Fibroblast of lung (primary cell): Measurements from ENCODE around the gene NOC4L. TPM values are rescaled to one million over a fixed set of nuclear protein-coding genes. Genes with fewer than 3 reads are reported as not detected.

Experiments used
- DNase-seq, 2 donors: peaks; one replicate each; pipeline versions ENCODE4 v3.0.0 to v3.0.0-alpha.2; 2010; ENCODE audit warnings: low read depth in 2 of 2
- H2AFZ ChIP-seq: 2 replicates; pipeline ENCODE4 v1.5.1; 2012; ENCODE audit warnings: low read length, control low read depth, inconsistent platforms
- H3K27ac ChIP-seq: 2 replicates; pipeline ENCODE4 v1.5.1; 2011; ENCODE audit warnings: low read length, control low read depth; ENCODE audit not compliant: insufficient read depth
- H3K27me3 ChIP-seq: 2 replicates; pipeline ENCODE4 v1.5.1; 2011; ENCODE audit warnings: mild to moderate bottlenecking, low read length; ENCODE audit not compliant: control insufficient read depth, insufficient read depth
- H3K36me3 ChIP-seq: 2 replicates; pipeline ENCODE4 v1.5.1; 2011; ENCODE audit warnings: low read length; ENCODE audit not compliant: control insufficient read depth, insufficient read depth
- H3K4me1 ChIP-seq: 2 replicates; pipeline ENCODE4 v1.5.1; 2011; ENCODE audit warnings: low read length; ENCODE audit not compliant: control insufficient read depth, insufficient read depth; ENCODE audit errors: extremely low read depth
- H3K4me2 ChIP-seq: 2 replicates; pipeline ENCODE4 v1.5.1; 2011; ENCODE audit warnings: low read length, control low read depth; ENCODE audit not compliant: insufficient read depth; ENCODE audit errors: extremely low read depth
- H3K4me3 ChIP-seq, 4 experiments: fragments of 200-600 bp in 1 of 4; sonication (generic) in 1 of 4; replicated peaks in 1 of 4; 2 replicates each; pipeline ENCODE4 v1.5.1; 2011 to 2016; ENCODE audit warnings: low read length in 4 of 4, low read depth in 3 of 4, mild to moderate bottlenecking in 3 of 4, control low read depth in 2 of 4, inconsistent platforms in 1 of 4, mixed read lengths in 1 of 4; ENCODE audit not compliant: insufficient read depth in 1 of 4; ENCODE audit errors: control extremely low read depth in 1 of 4
- H3K79me2 ChIP-seq: 2 replicates; pipeline ENCODE4 v1.5.1; 2012; ENCODE audit warnings: mild to moderate bottlenecking, low read length, inconsistent platforms; ENCODE audit not compliant: control insufficient read depth, insufficient read depth
- H3K9ac ChIP-seq: 2 replicates; pipeline ENCODE4 v1.5.1; 2011; ENCODE audit warnings: mild to moderate bottlenecking, low read length, control low read depth; ENCODE audit not compliant: insufficient read depth
- H3K9me3 ChIP-seq: 2 replicates; pipeline ENCODE4 v1.5.1; 2012; ENCODE audit warnings: low read depth, low read length; ENCODE audit not compliant: control insufficient read depth, insufficient read depth
- H4K20me1 ChIP-seq: 2 replicates; pipeline ENCODE4 v1.5.1; 2011; ENCODE audit warnings: low read length; ENCODE audit not compliant: control insufficient read depth, insufficient read depth; ENCODE audit errors: extremely low read depth
- EZH2 ChIP-seq: IDR thresholded peaks from 2 replicates; pipeline ENCODE4 v1.5.1; 2012; ENCODE audit warnings: low read length, control low read depth, mild to moderate bottlenecking; ENCODE audit errors: missing control alignments
- polyA plus RNA-seq, 2 donors: library from polyadenylated mRNA; depleted of rRNA in 1 of 2; stranded (reverse) in 1 of 2; unstranded in 1 of 2; fragments of >200 nt; gene quantifications; 2 replicates each; pipeline ENCODE4 v1.2.1, GENCODE V29; 2011 to 2012; ENCODE audit warnings: missing spikeins in 1 of 2
- total RNA-seq: library from RNA; depleted of rRNA; stranded (reverse); fragments of >200 nt; gene quantifications from 2 replicates; pipeline ENCODE4 v1.2.1, GENCODE V29; 2014
- TF ChIP-seq, protein P1 (sequence below), 2 donors: IDR thresholded peaks in 1 of 2; conservative IDR thresholded peaks in 1 of 2; 1 replicate in 1 of 2; 2 replicates in 1 of 2; pipeline ENCODE4 v1.5.1; 2011 to 2012; ENCODE audit warnings: low read length in 2 of 2, control low read depth in 1 of 2, inconsistent platforms in 1 of 2, low read depth in 1 of 2, mild to moderate bottlenecking in 1 of 2

The NOC4L gene
- total and polyA plus RNA-seq, 2 donors (not counting 1 experiment from before 2014, with no cell fraction given) = 3.0 to 6.8 TPM

GRCh38 chr12:132111654-132112304 lies 32.5 kb upstream of the NOC4L start:
- no peaks in the 10 kb centered on the region for H3K27me3 ChIP-seq
- no peaks in the 10 kb centered on the region for H4K20me1 ChIP-seq

GRCh38 chr12:132114667-132115066 lies 29.6 kb upstream of the NOC4L start:
- Histone ChIP-seq H3K4me3 (no peak overlapping the region), H4K20me1 (no peaks in the 10 kb centered on the region), H3K4me1 (no peaks in the 10 kb centered on the region), H3K36me3 (peaks cover 23% of the 10 kb centered on the region), H3K4me2 (no peak overlapping the region), H3K9me3 (no peaks in the 10 kb centered on the region), H3K27me3 (no peaks in the 10 kb centered on the region), H3K79me2 (no peaks in the 10 kb centered on the region), H2AFZ (no peak overlapping the region), H3K27ac (no peak overlapping the region), H3K9ac (no peak overlapping the region)
- DNase-seq = no peak
- TF ChIP-seq, protein P1, sequence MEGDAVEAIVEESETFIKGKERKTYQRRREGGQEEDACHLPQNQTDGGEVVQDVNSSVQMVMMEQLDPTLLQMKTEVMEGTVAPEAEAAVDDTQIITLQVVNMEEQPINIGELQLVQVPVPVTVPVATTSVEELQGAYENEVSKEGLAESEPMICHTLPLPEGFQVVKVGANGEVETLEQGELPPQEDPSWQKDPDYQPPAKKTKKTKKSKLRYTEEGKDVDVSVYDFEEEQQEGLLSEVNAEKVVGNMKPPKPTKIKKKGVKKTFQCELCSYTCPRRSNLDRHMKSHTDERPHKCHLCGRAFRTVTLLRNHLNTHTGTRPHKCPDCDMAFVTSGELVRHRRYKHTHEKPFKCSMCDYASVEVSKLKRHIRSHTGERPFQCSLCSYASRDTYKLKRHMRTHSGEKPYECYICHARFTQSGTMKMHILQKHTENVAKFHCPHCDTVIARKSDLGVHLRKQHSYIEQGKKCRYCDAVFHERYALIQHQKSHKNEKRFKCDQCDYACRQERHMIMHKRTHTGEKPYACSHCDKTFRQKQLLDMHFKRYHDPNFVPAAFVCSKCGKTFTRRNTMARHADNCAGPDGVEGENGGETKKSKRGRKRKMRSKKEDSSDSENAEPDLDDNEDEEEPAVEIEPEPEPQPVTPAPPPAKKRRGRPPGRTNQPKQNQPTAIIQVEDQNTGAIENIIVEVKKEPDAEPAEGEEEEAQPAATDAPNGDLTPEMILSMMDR (conservative IDR thresholded peaks at IDR 0.05 in 1 of 2, IDR thresholded peaks at IDR 0.05 in 1 of 2; ENCODE audit: low read depth in 1 of 2, low read length in 2 of 2) = no peak
- TF ChIP-seq EZH2 = no peak

More at GRCh38 chr12:132111654-132112304, 32.5 kb upstream of the NOC4L start:
- H3K27ac ChIP-seq = no peak overlapping the region
- no peak for DNase-seq
- H3K4me3 ChIP-seq = no peak overlapping the region
- H3K79me2 ChIP-seq = no peaks in the 10 kb centered on the region
- peaks cover 17% of the 10 kb centered on the region for H3K36me3 ChIP-seq
- H3K9ac ChIP-seq = no peak overlapping the region
- H3K4me1 ChIP-seq = no peaks in the 10 kb centered on the region
- H3K4me2 ChIP-seq = no peak overlapping the region
- no peaks in the 10 kb centered on the region for H3K9me3 ChIP-seq
- H2AFZ ChIP-seq = no peak overlapping the region
- TF ChIP-seq, protein P1 (conservative IDR thresholded peaks at IDR 0.05 in 1 of 2, IDR thresholded peaks at IDR 0.05 in 1 of 2; ENCODE audit: low read depth in 1 of 2, low read length in 2 of 2) = no peak
- no peak for TF ChIP-seq EZH2

DNA sequence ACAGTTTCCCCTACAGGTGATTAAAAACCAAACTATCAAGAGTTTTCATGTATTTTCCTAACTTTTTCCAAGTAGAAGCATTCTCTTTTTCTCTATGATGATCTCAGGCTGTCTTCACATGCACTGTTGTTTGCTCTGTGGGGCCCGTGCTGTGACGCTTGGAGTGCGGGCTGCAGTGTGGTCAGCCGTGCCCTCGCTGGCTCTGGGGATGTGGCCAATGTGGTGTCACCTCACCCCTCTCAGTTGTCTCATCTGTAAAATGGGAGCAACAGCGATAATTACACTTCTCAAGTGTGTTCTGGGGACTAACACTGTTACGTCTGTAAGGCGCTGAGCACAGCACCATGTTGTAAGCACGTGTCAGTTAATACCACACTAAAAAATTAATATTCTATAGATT lies 28.8 kb upstream of the NOC4L start:
- H3K4me2 ChIP-seq = no peak overlapping the region
- H3K4me3 ChIP-seq = no peak overlapping the region
- TF ChIP-seq, protein P1 (conservative IDR thresholded peaks at IDR 0.05 in 1 of 2, IDR thresholded peaks at IDR 0.05 in 1 of 2; ENCODE audit: low read depth in 1 of 2, low read length in 2 of 2) = no peak
- TF ChIP-seq EZH2 = no peak
- H3K9ac ChIP-seq = no peak overlapping the region
- H3K9me3 ChIP-seq = no peaks in the 10 kb centered on the region
- DNase-seq = no peak
- H2AFZ ChIP-seq = no peak overlapping the region
- no peaks in the 10 kb centered on the region for H3K79me2 ChIP-seq
- H3K27me3 ChIP-seq = no peaks in the 10 kb centered on the region
- H4K20me1 ChIP-seq = no peaks in the 10 kb centered on the region
- H3K27ac ChIP-seq = no peak overlapping the region
- H3K4me1 ChIP-seq = no peaks in the 10 kb centered on the region
- H3K36me3 ChIP-seq = peaks cover 23% of the 10 kb centered on the region
